HG03159 (cell line): ENCODE results near the gene TES.
"Not testable (repeated sequence)": the region's sequence is repeated elsewhere in the genome, so short reads cannot be mapped to it uniquely, and the experiment has no call there.

ENCODE experiments used
- ATAC-seq: cut with Tn5 transposase; IDR thresholded peaks from one replicate; pipeline ENCODE4 v1.9.1; 2021; ENCODE audit warnings: mild to moderate bottlenecking, moderate library complexity; ENCODE audit not compliant: unreplicated experiment

Gene TES

DNA sequence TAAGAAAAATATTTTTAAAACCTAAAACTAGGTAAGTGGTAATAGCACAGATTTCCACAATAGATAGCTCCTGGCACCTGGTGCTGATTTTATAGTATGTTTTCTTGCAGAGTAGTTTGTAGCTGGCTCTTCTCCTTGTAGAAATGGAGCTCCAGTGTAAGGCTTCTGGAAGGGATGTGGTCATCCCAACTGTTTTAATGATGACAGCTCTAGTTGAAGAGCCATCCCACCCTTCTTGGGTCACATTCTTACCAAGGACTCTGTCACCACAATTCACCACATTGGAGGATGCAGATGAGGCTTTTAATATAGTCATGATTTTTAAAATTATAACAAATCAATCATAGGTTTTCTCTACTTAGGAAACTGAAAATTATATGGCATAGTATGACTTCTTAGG lies 31.0 kb downstream of the TES start:
- ATAC-seq = no peak

DNA sequence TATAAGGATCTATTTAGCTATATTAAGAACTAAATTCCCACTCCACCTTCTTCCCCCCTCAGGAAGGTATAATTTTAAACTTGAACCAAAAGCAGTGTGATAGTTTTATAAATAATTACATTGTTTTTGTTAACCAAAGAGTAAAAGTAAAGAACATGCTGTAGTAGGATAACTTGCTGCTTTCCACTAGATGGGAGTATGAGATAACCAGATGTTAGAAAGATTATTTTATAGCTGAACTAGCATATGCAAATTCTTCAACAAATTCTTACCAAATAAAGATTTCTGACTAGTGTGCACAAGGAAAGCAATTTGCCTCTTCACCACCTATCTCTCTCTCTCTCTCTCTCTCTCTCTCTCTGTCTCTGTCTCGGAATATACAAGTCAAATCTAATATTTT lies 31.8 kb downstream of the TES start:
- no peak for ATAC-seq

DNA sequence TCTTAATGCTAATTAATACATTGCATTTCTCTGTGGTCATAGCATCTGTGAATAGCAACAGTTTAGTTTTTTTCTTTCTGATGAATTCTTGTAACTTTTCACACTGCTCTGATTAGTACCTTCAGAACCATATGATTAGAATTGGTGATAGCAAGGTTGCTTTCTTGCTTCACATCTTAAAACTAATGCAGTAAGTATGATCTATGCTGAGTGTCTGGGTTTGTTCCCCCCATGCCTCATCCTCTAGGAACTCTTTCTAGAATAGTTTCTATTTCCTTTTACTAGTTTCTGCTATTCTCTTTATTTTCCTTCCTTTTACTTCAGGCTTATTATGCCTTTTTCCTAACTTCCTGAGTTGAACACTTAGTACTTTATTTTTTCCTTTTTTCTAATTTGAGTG lies 32.4 kb downstream of the TES start:
- ATAC-seq = no peak

DNA sequence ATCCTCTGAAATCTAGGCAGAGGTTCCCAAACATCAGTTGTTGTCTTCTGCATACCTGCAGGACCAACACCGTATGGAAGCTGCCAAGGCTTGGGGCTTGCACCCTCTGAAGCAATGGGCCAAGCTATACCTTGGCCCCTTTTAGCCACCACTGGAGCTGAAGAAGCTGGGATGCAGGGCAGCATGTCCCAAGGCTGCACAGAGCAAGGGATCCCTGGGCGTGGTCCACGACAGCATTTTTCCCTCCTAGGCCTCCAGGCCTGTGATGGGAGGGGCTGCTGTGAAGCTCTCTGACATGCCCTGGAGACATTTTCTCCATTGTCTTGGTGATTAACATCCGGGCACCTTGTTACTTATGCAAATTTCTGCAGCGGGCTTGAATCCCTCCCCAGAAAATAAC lies 34.5 kb downstream of the TES start:
- ATAC-seq = not testable (repeated sequence)

GRCh38 chr7:116246357-116246756 lies 36.0 kb downstream of the TES start:
- ATAC-seq = no peak

GRCh38 chr7:116249969-116250553 lies 39.7 kb downstream of the TES start:
- ATAC-seq = peak; percentile 72

DNA sequence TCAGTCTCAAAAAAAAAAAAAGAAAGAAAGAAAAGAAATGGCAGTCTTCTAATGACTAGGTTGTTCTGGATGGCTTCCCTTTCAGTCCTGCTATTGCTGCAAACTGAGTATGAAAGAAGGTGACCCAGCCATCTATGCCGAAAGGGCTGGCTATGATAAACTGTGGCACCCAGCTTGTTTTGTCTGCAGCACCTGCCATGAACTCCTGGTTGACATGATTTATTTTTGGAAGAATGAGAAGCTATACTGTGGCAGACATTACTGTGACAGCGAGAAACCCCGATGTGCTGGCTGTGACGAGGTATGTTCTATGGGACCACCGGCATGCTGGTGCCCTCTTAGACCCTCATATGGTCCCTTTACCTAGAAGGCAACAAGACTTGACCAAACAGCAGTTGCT lies 41.3 kb downstream of the TES start:
- no peak for ATAC-seq

GRCh38 chr7:116252249-116252648 lies 41.9 kb downstream of the TES start:
- no peak for ATAC-seq

DNA sequence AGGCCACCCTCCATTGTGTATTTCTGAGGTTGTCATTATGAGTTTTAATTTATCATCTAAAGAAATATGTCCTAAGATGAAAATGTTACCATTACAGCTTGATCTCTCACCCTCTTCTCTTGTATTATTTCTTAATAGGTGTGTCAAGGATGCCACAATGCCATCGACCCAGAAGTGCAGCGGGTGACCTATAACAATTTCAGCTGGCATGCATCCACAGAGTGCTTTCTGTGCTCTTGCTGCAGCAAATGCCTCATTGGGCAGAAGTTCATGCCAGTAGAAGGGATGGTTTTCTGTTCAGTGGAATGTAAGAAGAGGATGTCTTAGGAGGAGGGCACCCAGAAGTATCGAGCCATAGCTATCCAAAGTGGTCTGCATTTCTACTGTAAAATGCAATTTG lies 46.8 kb downstream of the TES start:
- no peak for ATAC-seq

DNA sequence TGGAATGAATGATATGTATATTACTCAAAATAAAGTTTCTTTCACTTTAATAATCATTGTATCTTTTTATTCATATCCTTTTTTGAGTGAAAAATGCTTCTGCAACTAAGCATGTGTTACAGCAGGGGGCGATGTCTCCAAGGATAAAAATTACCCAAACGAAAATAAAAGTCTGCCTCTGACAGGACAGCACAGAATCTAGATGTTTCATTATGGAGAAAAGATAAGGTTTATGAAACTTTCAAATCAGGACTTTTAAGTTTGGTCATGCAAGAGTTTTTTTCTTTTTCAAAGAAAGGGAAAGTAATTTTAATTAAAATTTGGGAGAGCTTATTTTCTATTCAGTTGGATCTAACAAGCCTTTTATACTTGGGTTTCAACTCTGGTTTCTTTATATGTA lies 48.4 kb downstream of the TES start:
- no peak for ATAC-seq

- no peak for ATAC-seq
These were observed 49.0 kb downstream of the TES start for GRCh38 chr7:116259156-116259870.

- no peak for ATAC-seq
These were observed 49.6 kb downstream of the TES start for GRCh38 chr7:116259871-116260440.

- no peak for ATAC-seq
These were observed 51.6 kb downstream of the TES start for GRCh38 chr7:116261904-116262303.

DNA sequence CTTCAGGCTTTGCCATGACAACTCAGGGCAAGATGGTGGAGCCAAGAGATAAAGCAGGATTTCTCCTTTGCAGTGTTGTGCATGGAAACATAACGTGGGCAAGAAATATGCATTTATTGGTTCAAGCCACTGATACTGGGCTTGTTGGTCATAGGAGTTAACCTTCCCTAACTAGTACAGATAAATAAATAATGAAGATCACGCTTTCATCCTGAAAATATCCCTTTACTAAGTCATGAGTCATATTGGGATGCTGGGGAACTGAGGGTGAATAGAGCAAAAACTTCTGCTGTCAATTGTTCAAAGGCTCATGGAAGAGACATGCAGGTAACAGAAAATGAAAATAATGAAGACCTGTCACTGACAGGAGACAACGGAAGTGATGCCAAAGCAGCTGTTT lies 55.5 kb downstream of the TES start:
- ATAC-seq = no peak

GRCh38 chr7:116269466-116269865 lies 59.1 kb downstream of the TES start:
- ATAC-seq = no peak

DNA sequence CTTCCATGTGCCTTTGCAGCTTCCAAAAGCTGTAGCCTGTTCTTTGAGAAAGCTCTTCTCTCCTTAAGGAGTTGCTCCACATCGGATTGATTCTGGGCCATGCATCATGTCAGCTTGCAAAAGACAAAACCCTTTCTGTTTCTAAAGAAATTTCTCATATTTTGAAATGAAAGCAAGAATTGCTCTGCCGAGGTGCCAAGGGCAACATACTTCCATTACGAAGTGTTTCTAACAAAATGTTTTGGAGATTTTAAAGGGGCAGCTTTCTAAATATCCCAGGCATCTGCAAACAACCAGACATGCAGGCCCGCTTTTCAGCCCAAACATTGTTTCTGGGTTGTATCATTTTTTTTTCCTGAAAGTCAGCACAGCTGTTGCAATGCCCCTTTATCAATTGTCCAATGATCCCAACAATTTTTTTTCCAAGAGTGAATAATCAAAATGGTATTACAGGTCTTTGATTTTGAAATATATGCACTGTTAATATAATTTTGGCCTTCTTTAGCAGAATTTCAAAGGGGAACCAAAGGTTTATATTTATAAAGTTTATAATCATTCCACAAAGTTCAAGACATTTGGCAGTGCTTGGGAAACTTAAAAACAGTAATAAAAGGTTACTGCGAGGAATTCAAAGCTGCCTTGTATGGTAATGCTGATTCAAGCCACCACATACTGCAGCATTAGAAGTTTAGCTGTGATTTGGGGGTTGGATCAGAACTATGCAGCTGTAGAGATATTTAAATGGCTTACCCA lies 61.0 kb downstream of the TES start:
- ATAC-seq = no peak

GRCh38 chr7:116271963-116272886 lies 61.9 kb downstream of the TES start:
- no peak for ATAC-seq

GRCh38 chr7:116273283-116273917 lies 63.1 kb downstream of the TES start:
- no peak for ATAC-seq

GRCh38 chr7:116273918-116274301 lies 63.6 kb downstream of the TES start:
- no peak for ATAC-seq

- no peak for ATAC-seq
These were observed 66.7 kb downstream of the TES start for GRCh38 chr7:116277070-116277469.
